Bone marrow (tissue), 2 donors: ENCODE data around the gene SSR2.

Source experiments
- DNase-seq, 2 donors: peaks; one replicate each; lab custom pipeline; 2025; lab: John Stamatoyannopoulos, UW

SSR2 gene

GRCh38 chr1:156020293-156021092, at the start of gene SSR2:
Gene SSR2 (minus strand): TSS chr1:156020951. CDS start chr1:156020167, 784 bp downstream.
- peak; percentile 41 to 46 for DNase-seq

- no peak for DNase-seq
These were observed 49.8 kb upstream of the SSR2 start for GRCh38 chr1:156070548-156070947.

GRCh38 chr1:156069490-156070455, 49.0 kb upstream of the SSR2 start:
- DNase-seq = no peak

GRCh38 chr1:156067262-156067661, 46.5 kb upstream of the SSR2 start:
- no peak for DNase-seq

GRCh38 chr1:156065871-156066270, 45.1 kb upstream of the SSR2 start:
- DNase-seq = no peak

- DNase-seq = no peak
These were observed 44.5 kb upstream of the SSR2 start for GRCh38 chr1:156065212-156065611.

- no peak for DNase-seq
These were observed 43.9 kb upstream of the SSR2 start for GRCh38 chr1:156064615-156065014.

GRCh38 chr1:156063997-156064285, 43.2 kb upstream of the SSR2 start:
- DNase-seq = no peak

GRCh38 chr1:156062189-156062588, 41.4 kb upstream of the SSR2 start:
- no peak for DNase-seq

GRCh38 chr1:156060937-156061636, 40.3 kb upstream of the SSR2 start, which contains the start of gene RAB25:
Gene RAB25 (plus strand): TSS chr1:156061160. CDS start chr1:156061401, 241 bp downstream.
- DNase-seq = no peak

- DNase-seq = no peak
These were observed 35.6 kb upstream of the SSR2 start for GRCh38 chr1:156056326-156056849.

- DNase-seq = peak in 1 of 2 donors; percentile 51
These were observed 34.7 kb upstream of the SSR2 start for GRCh38 chr1:156055281-156056048.

GRCh38 chr1:156054500-156055280, 33.9 kb upstream of the SSR2 start, which contains the start of gene LAMTOR2:
Gene LAMTOR2 (plus strand): TSS chr1:156054782. CDS start chr1:156054890, 108 bp downstream.
- peak; percentile 84 to 95 for DNase-seq

GRCh38 chr1:156053768-156054499, 33.2 kb upstream of the SSR2 start, which contains the start of gene UBQLN4:
Gene UBQLN4 (minus strand): TSS chr1:156053798. CDS start chr1:156053701, 97 bp downstream.
- DNase-seq = peak; percentile 79 to 81

GRCh38 chr1:156052862-156053767, 32.4 kb upstream of the SSR2 start:
- DNase-seq = peak; percentile 45 to 53

GRCh38 chr1:156051011-156051725, 30.4 kb upstream of the SSR2 start:
- DNase-seq = no peak

- DNase-seq = no peak
These were observed 29.6 kb upstream of the SSR2 start for GRCh38 chr1:156050376-156050775.
